IMR-90 (cell line): ENCODE measurements around the gene SYNGR1. TPM values are rescaled to one million over a fixed set of nuclear protein-coding genes. Genes with fewer than 3 reads are reported as not detected.
A peak's percentile ranks its signal among the peaks of the same experiment; 100 is the strongest.

Source experiments
- ATAC-seq: fragments of 200-7000 bp; cut with Tn5 transposase; 2 replicates; pipeline ENCODE4 v1.9.1; 2020; ENCODE audit warnings: low read depth, mild to moderate bottlenecking, moderate library complexity
- BruUV-seq: library from RNA; stranded (reverse); fragments of 400-500 nt; replicated peaks from 2 replicates; lab custom pipeline; 2021; lab: Mats Ljungman, UMichigan
- CTCF ChIA-PET: fragments of 300-600 bp; formaldehyde crosslinking; extraction: SDS; loops from one replicate; lab custom pipeline; 2021; ENCODE audit warnings: antibody characterized with exemption; lab: Yijun Ruan, JAX
- POLR2A ChIA-PET: fragments of 300-600 bp; sonication (Branson Sonifier 250); formaldehyde crosslinking; loops from one replicate; lab custom pipeline; 2022; ENCODE audit warnings: antibody characterized with exemption; ENCODE audit not compliant: unreplicated experiment; lab: Charles Lee
- DNase-seq: peaks from one replicate; pipeline ENCODE4 v3.0.0; 2013
- H2AFZ ChIP-seq: replicated peaks from 2 replicates; pipeline ENCODE3; 2013; ENCODE audit warnings: low read length, mild to moderate bottlenecking; ENCODE audit not compliant: poor library complexity
- H2AK5ac ChIP-seq: 2 replicates; pipeline ENCODE4 v1.6.1; 2013; ENCODE audit warnings: low read depth, low read length, inconsistent platforms
- H2AK9ac ChIP-seq: replicated peaks from 2 replicates; pipeline ENCODE3; 2013; ENCODE audit warnings: mild to moderate bottlenecking, low read depth, low read length, moderate library complexity; ENCODE audit not compliant: poor library complexity
- H2BK120ac ChIP-seq: 2 replicates; pipeline ENCODE4 v1.6.1; 2013; ENCODE audit warnings: low read depth, low read length, inconsistent platforms
- H2BK15ac ChIP-seq: 3 replicates; pipeline ENCODE4 v1.6.1; 2013; ENCODE audit warnings: low read depth, low read length, inconsistent platforms
- H2BK20ac ChIP-seq: 2 replicates; pipeline ENCODE4 v1.6.1; 2013; ENCODE audit warnings: low read depth, mild to moderate bottlenecking, inconsistent platforms, low read length, moderate library complexity
- H2BK5ac ChIP-seq: 2 replicates; pipeline ENCODE4 v1.6.1; 2013; ENCODE audit warnings: mild to moderate bottlenecking, low read depth, low read length, inconsistent platforms; ENCODE audit not compliant: poor library complexity, severe bottlenecking
- H3K14ac ChIP-seq: replicated peaks from 2 replicates; pipeline ENCODE4 v1.6.1; 2013; ENCODE audit warnings: low read depth, low read length, inconsistent platforms
- H3K18ac ChIP-seq: 2 replicates; pipeline ENCODE4 v1.6.1; 2013; ENCODE audit warnings: low read depth, low read length, control low read depth
- H3K23ac ChIP-seq: 2 replicates; pipeline ENCODE4 v1.6.1; 2013; ENCODE audit warnings: low read depth, low read length, inconsistent platforms
- H3K27ac ChIP-seq: 2 replicates; pipeline ENCODE4 v1.5.1; 2013; ENCODE audit warnings: mild to moderate bottlenecking, control low read depth, low read length; ENCODE audit not compliant: insufficient read depth
- H3K27me3 ChIP-seq: 2 replicates; pipeline ENCODE4 v1.6.1; 2013; ENCODE audit warnings: low read length; ENCODE audit not compliant: control insufficient read depth, insufficient read depth
- H3K36me3 ChIP-seq: 2 replicates; pipeline ENCODE4 v1.6.1; 2013; ENCODE audit warnings: low read length, mixed read lengths; ENCODE audit not compliant: control insufficient read depth, insufficient read depth
- H3K4ac ChIP-seq: 2 replicates; pipeline ENCODE4 v1.6.1; 2013; ENCODE audit warnings: low read depth, low read length, inconsistent platforms
- H3K4me1 ChIP-seq: 2 replicates; pipeline ENCODE4 v1.6.1; 2013; ENCODE audit warnings: low read length, mixed read lengths; ENCODE audit not compliant: control insufficient read depth, insufficient read depth
- H3K4me2 ChIP-seq: 2 replicates; pipeline ENCODE4 v1.6.1; 2013; ENCODE audit warnings: low read depth, mild to moderate bottlenecking, control low read depth, low read length, moderate library complexity
- H3K4me3 ChIP-seq: 2 replicates; pipeline ENCODE4 v1.5.1; 2013; ENCODE audit warnings: low read depth, mild to moderate bottlenecking, control low read depth, low read length, moderate library complexity; ENCODE audit not compliant: insufficient read depth
- H3K56ac ChIP-seq: 2 replicates; pipeline ENCODE4 v1.6.1; 2013; ENCODE audit warnings: low read length, inconsistent platforms; ENCODE audit not compliant: insufficient read depth; ENCODE audit errors: extremely low read depth
- H3K79me1 ChIP-seq, 2 experiments: 2 replicates each; pipeline ENCODE4 v1.6.1; 2013; ENCODE audit warnings: low read length in 2 of 2, inconsistent platforms in 1 of 2, low read depth in 1 of 2
- H3K9ac ChIP-seq: 2 replicates; pipeline ENCODE4 v1.6.1; 2013; ENCODE audit warnings: low read depth, low read length, control low read depth
- H3K9me1 ChIP-seq: 2 replicates; pipeline ENCODE4 v1.6.1; 2013; ENCODE audit warnings: low read length, inconsistent platforms; ENCODE audit not compliant: insufficient read depth
- H3K9me3 ChIP-seq: 2 replicates; pipeline ENCODE4 v1.6.1; 2013; ENCODE audit warnings: low read length; ENCODE audit not compliant: control insufficient read depth, insufficient read depth
- H4K20me1 ChIP-seq: 2 replicates; pipeline ENCODE4 v1.6.1; 2013; ENCODE audit warnings: low read length, inconsistent platforms; ENCODE audit not compliant: insufficient read depth
- H4K5ac ChIP-seq: 2 replicates; pipeline ENCODE4 v1.6.1; 2013; ENCODE audit warnings: mild to moderate bottlenecking, low read depth, low read length, control low read depth
- H4K8ac ChIP-seq, 2 experiments: 2 replicates each; pipeline ENCODE4 v1.6.1; 2013; ENCODE audit warnings: low read depth in 2 of 2, low read length in 2 of 2, control low read depth in 1 of 2, inconsistent platforms in 1 of 2
- H4K91ac ChIP-seq: 2 replicates; pipeline ENCODE4 v1.6.1; 2013; ENCODE audit warnings: low read depth, low read length, inconsistent platforms; ENCODE audit not compliant: insufficient read depth
- BHLHE40 ChIP-seq: fragments of 150-350 bp; IDR thresholded peaks from 2 replicates; pipeline ENCODE4 v1.6.1; 2016; ENCODE audit warnings: mild to moderate bottlenecking, low read depth, low read length
- CHD1 ChIP-seq: IDR thresholded peaks from 2 replicates; pipeline ENCODE4 v1.6.1; 2012; ENCODE audit warnings: low read depth, low read length, improper control_type of control experiment
- CTCF ChIP-seq: conservative IDR thresholded peaks from 2 replicates; pipeline ENCODE4 v1.5.1; 2012; ENCODE audit warnings: mild to moderate bottlenecking, low read depth, low read length, improper control_type of control experiment
- ELK1 ChIP-seq: fragments of 150-350 bp; IDR thresholded peaks from 2 replicates; pipeline ENCODE4 v1.6.1; 2016; ENCODE audit warnings: low read depth, mild to moderate bottlenecking, low read length, moderate library complexity, borderline replicate concordance
- FOS ChIP-seq: fragments of 150-350 bp; IDR thresholded peaks from 2 replicates; pipeline ENCODE4 v1.6.1; 2016; ENCODE audit warnings: low read depth, low read length
- MAFK ChIP-seq: IDR thresholded peaks from 2 replicates; pipeline ENCODE4 v1.6.1; 2012; ENCODE audit warnings: low read depth, low read length, improper control_type of control experiment
- MAZ ChIP-seq: IDR thresholded peaks from 2 replicates; pipeline ENCODE4 v1.6.1; 2012; ENCODE audit warnings: low read depth, mild to moderate bottlenecking, low read length, improper control_type of control experiment, moderate library complexity, borderline replicate concordance
- NFE2L2 ChIP-seq: fragments of 150-350 bp; IDR thresholded peaks from 2 replicates; pipeline ENCODE4 v1.6.1; 2016; ENCODE audit warnings: low read depth, mild to moderate bottlenecking, low read length
- POLR2A ChIP-seq: IDR thresholded peaks from 2 replicates; pipeline ENCODE4 v1.6.1; 2012; ENCODE audit warnings: mild to moderate bottlenecking, low read depth, low read length
- RAD21 ChIP-seq: IDR thresholded peaks from 2 replicates; pipeline ENCODE4 v1.6.1; 2012; ENCODE audit warnings: low read length, improper control_type of control experiment
- RCOR1 ChIP-seq: IDR thresholded peaks from 2 replicates; pipeline ENCODE4 v1.6.1; 2012; ENCODE audit warnings: mild to moderate bottlenecking, low read length, improper control_type of control experiment; ENCODE audit not compliant: insufficient replicate concordance
- SMC3 ChIP-seq: fragments of 150-350 bp; IDR thresholded peaks from 2 replicates; pipeline ENCODE4 v1.6.1; 2016; ENCODE audit warnings: low read depth, mild to moderate bottlenecking, antibody characterized with exemption, low read length, moderate library complexity
- USF2 ChIP-seq: fragments of 150-350 bp; IDR thresholded peaks from 2 replicates; pipeline ENCODE4 v1.6.1; 2017; ENCODE audit warnings: mild to moderate bottlenecking, antibody characterized with exemption, low read length, low read depth
- whole genome bisulfite sequencing, 2 experiments: methylation state at CpG; one replicate each; pipeline versions ENCODE4 v1.1.5 to v1.1.7; 2013; ENCODE audit warnings: missing lambda C conversion rate in 2 of 2; ENCODE audit not compliant: insufficient read length in 1 of 2; ENCODE audit errors: extremely low coverage in 2 of 2; 5-methylcytosine and 5-hydroxymethylcytosine counted together
- dilution Hi-C: fragments of 300-500 bp; cut with HindIII; formaldehyde crosslinking; loops from one replicate; pipeline ENCODE4 v1.14.3; 2018; ENCODE audit warnings: low sequenced_read_pairs; ENCODE audit not compliant: unreplicated experiment
- in situ Hi-C: fragments of 300-500 bp; cut with MboI; formaldehyde crosslinking; loops from 3 replicates; pipeline ENCODE4 v1.14.3; 2019; ENCODE audit warnings: low sequenced_read_pairs, inconsistent platforms, mixed read lengths
- intact Hi-C: fragments of 100-400 bp; cut with micrococcal nuclease; formaldehyde crosslinking; loops from 2 replicates; pipeline ENCODE4 v1.10.0; 2022
- polyA plus RNA-seq, 3 experiments: library from polyadenylated mRNA; depleted of rRNA; stranded (reverse); fragments of >200 nt; gene quantifications; 2 replicates each; pipeline ENCODE4 v1.2.3, GENCODE V29; 2012; ENCODE audit warnings: low replicate concordance in 1 of 3
- total RNA-seq: library from RNA; depleted of rRNA; stranded (reverse); fragments of >200 nt; gene quantifications from 2 replicates; pipeline ENCODE4 v1.2.3, GENCODE V29; 2012

SYNGR1 gene
- total and polyA plus RNA-seq, 2 of the 4 experiments (the other 2 are of a cell fraction), result 6.3 to 81.5 TPM

- peak overlapping the region; percentile 76 for H3K4me3 ChIP-seq
- DNase-seq (no peak), ATAC-seq (peak; percentile 0; the same call in 1 of the 2 replicates)
- H2BK15ac ChIP-seq, result no peak overlapping the region
- peak overlapping the region; percentile 94 for H3K9ac ChIP-seq
- H3K14ac ChIP-seq, result peak overlapping the region; percentile 95
- intact Hi-C loops (loop anchor here (1.0 to 10.0 kb wide), 4 partner anchors 87 to 554 kb away; partner anchors contain the start of gene ATF4), in situ Hi-C loops (loop anchor here (10.0 kb wide), 2 partner anchors 206 to 314 kb away; partner anchors contain the start of gene ATF4), dilution Hi-C loops (no loop called here)
- H4K5ac ChIP-seq, result peak overlapping the region; percentile 19; the same call in 1 of the 2 replicates
- peak overlapping the region; percentile 86 for H3K4ac ChIP-seq
- peak overlapping the region; percentile 67 for H4K91ac ChIP-seq
- H3K27me3 ChIP-seq, result no peaks in the 10 kb centered on the region
- BruUV-seq, result TSS peak; percentile 81
- H2AK9ac ChIP-seq, result peak overlapping the region; percentile 99
- H3K79me1 ChIP-seq, result peaks cover 21 to 41% of the 10 kb centered on the region in 2 experiments
- H3K36me3 ChIP-seq, result peaks cover 42% of the 10 kb centered on the region
- peak overlapping the region; percentile 87 for H3K56ac ChIP-seq
- no peaks in the 10 kb centered on the region for H3K9me3 ChIP-seq
- H3K23ac ChIP-seq, result peak overlapping the region; percentile 94
- peaks cover 57% of the 10 kb centered on the region for H4K20me1 ChIP-seq
- peak overlapping the region; percentile 78 for H2BK5ac ChIP-seq
- H2BK20ac ChIP-seq, result no peak overlapping the region
- peaks cover 20% of the 10 kb centered on the region for H3K4me1 ChIP-seq
- peak overlapping the region; percentile 86 for H2AK5ac ChIP-seq
- peak overlapping the region; percentile 9; the same call in 1 of the 2 replicates for H2BK120ac ChIP-seq
- ChIA-PET POLR2A (interaction anchor here (0.6 to 1.8 kb wide), 6 partner anchors 14 to 346 kb away, joined by 4 to 17 read pairs (median 6); no protein-coding TSS in a partner anchor), CTCF (interaction anchor here (0.6 to 1.6 kb wide), 5 partner anchors 18 to 128 kb away, joined by 3 to 5 read pairs (median 3); no protein-coding TSS in a partner anchor)
- peak overlapping the region; percentile 97 for H2AFZ ChIP-seq
- peak overlapping the region; percentile 83 for H3K27ac ChIP-seq
- H3K9me1 ChIP-seq, result no peaks in the 10 kb centered on the region; the same call in 1 of the 2 replicates
- H3K18ac ChIP-seq, result peak overlapping the region; percentile 30
- H3K4me2 ChIP-seq, result peak overlapping the region; percentile 93
- H4K8ac ChIP-seq, result peak overlapping the region; percentile 14 to 67; a peak in 1 of 4 replicates
- 0% methylated on average over 12 of the region's 26 CpGs; no CpG with 5 or more reads in 1 of the 2 experiments for WGBS, 2 experiments
- TF ChIP-seq MAFK (no peak), FOS (no peak), RAD21 (no peak), USF2 (no peak), CHD1 (no peak), POLR2A (no peak), RCOR1 (no peak), SMC3 (no peak), CTCF (no peak), BHLHE40 (no peak), NFE2L2 (no peak), MAZ (no peak), ELK1 (no peak)
Observed at GRCh38 chr22:39318507-39319283, 31.1 kb upstream of the SYNGR1 start.
